Mucosa of rectum (tissue), 2 donors: Measurements from ENCODE around the gene EMC9.

Experiments
- H3K27ac ChIP-seq, 2 donors: one replicate each; pipeline ENCODE4 v1.7.0; 2013; ENCODE audit warnings: inconsistent platforms in 2 of 2, low read depth in 2 of 2, low read length in 2 of 2
- H3K27me3 ChIP-seq, 2 donors: one replicate each; pipeline ENCODE4 v1.7.0; 2013; ENCODE audit warnings: low read length in 2 of 2; ENCODE audit not compliant: control insufficient read depth in 2 of 2, insufficient read depth in 2 of 2
- H3K36me3 ChIP-seq, 2 donors: one replicate each; pipeline ENCODE4 v1.7.0; 2013; ENCODE audit warnings: low read length in 2 of 2; ENCODE audit not compliant: control insufficient read depth in 2 of 2, insufficient read depth in 2 of 2
- H3K4me1 ChIP-seq, 2 donors: one replicate each; pipeline ENCODE4 v1.7.0; 2013; ENCODE audit warnings: low read length in 2 of 2, mild to moderate bottlenecking in 1 of 2; ENCODE audit not compliant: control insufficient read depth in 2 of 2, insufficient read depth in 2 of 2
- H3K4me3 ChIP-seq, 2 donors: one replicate each; pipeline ENCODE4 v1.7.0; 2013; ENCODE audit warnings: low read length in 2 of 2
- H3K9ac ChIP-seq, 2 donors: one replicate each; pipeline ENCODE4 v1.7.0; 2013; ENCODE audit warnings: low read length in 2 of 2, low read depth in 1 of 2, mild to moderate bottlenecking in 1 of 2
- H3K9me3 ChIP-seq, 2 donors: one replicate each; pipeline ENCODE4 v1.7.0; 2013; ENCODE audit warnings: low read length in 2 of 2; ENCODE audit not compliant: control insufficient read depth in 2 of 2
- donor health status: healthy.
- donor health status: Normal muscosa, but diverticular disease.

The EMC9 gene

DNA sequence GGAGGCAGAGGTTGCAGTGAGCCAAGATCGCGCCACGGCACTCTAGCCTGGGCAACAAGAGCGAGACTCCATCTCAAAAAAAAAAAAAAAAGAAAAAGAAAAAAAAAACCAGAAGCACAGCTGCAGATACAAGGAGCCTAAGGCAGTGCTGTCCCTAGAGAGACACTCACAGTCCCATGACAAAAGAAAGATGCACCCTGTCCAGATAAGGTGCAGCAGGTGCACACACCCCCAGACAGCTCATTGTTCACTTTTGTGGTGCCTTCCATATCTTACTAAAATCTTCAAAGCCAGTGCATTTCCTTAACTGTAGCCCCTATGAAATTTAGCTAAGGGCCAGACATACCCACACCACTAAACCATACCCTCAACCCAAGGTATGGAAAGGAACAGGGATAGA is 19.0 kb downstream of the EMC9 start:
- H3K27ac ChIP-seq, result no peak overlapping the region

GRCh38 chr14:24121210-24121609 is 20.2 kb downstream of the EMC9 start:
- H3K9me3 ChIP-seq, result no peaks in the 10 kb centered on the region
- no peak overlapping the region for H3K4me3 ChIP-seq
- peaks cover 66 to 67% of the 10 kb centered on the region in 2 donors for H3K36me3 ChIP-seq
- no peak overlapping the region for H3K27ac ChIP-seq
- no peak overlapping the region for H3K9ac ChIP-seq
- peaks cover 4 to 5% of the 10 kb centered on the region in 2 donors for H3K4me1 ChIP-seq
- H3K27me3 ChIP-seq, result no peaks in the 10 kb centered on the region

More for the DNA sequence above, 19.0 kb downstream of the EMC9 start:
- no peaks in the 10 kb centered on the region for H3K27me3 ChIP-seq
- no peak overlapping the region for H3K4me3 ChIP-seq
- no peaks in the 10 kb centered on the region for H3K4me1 ChIP-seq
- H3K9me3 ChIP-seq, result no peaks in the 10 kb centered on the region
- H3K9ac ChIP-seq, result no peak overlapping the region
- H3K36me3 ChIP-seq, result peaks cover 57 to 67% of the 10 kb centered on the region in 2 donors

DNA sequence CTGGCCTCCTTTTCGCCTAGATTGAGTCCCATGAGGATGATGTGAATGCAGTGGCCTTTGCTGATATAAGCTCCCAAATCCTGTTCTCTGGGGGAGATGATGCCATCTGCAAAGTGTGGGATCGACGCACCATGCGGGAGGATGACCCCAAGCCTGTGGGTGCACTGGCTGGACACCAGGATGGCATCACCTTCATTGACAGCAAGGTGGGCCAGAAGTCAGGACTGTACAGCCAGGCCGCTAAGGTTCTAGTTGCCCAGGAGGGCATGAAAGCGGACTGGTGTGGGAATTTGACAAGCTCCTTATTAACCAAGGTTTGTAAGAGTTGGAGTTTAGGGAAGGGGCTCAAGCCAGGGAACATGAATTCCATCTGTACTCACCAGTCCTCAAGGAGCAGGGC is 21.7 kb downstream of the EMC9 start:
- no peak overlapping the region for H3K9ac ChIP-seq
- H3K4me3 ChIP-seq, result no peak overlapping the region
- H3K4me1 ChIP-seq, result peaks cover 10 to 13% of the 10 kb centered on the region in 2 donors
- no peak overlapping the region for H3K27ac ChIP-seq
- H3K27me3 ChIP-seq, result no peaks in the 10 kb centered on the region
- H3K9me3 ChIP-seq, result no peaks in the 10 kb centered on the region
- peaks cover 65 to 66% of the 10 kb centered on the region in 2 donors for H3K36me3 ChIP-seq

GRCh38 chr14:24117179-24117578 is 24.2 kb downstream of the EMC9 start:
- Histone ChIP-seq H3K4me3 (no peak overlapping the region), H3K27me3 (no peaks in the 10 kb centered on the region), H3K4me1 (peaks cover 15 to 18% of the 10 kb centered on the region in 2 donors), H3K36me3 (peaks cover 43 to 50% of the 10 kb centered on the region in 2 donors), H3K9me3 (no peaks in the 10 kb centered on the region), H3K9ac (no peak overlapping the region), H3K27ac (no peak overlapping the region)

DNA sequence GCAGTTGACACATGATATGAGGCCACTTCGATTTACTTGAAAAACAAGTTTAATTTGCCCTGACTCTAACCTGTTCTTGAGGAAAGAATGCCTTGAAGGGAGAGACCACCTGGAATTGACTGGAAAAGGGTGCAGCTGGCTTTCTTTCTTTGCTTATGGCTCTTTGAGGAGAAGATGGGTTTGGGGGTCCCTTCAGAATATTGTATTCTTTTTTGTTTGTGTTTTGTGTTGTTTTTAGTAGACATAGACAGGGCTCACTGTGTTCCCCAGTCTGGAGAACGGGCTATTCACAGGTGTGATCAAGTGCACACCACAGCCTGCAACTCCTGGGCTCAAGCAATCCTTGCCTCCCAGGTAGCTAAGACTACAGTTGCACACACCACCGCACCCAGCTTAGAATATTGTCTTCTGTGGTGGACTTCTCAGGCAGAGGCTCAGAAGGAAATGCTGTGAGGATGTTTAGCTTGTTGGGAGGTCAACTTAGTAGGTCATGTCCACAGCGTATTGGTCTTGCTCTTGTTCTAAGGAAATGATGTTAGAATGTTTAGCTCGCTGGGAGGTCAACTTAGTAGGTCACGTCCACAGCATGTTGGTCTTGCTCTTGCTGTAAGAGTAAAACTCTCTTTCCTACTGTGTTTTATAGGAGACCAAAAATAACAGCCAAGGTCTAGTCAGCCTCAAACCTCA is 25.1 kb downstream of the EMC9 start:
- H3K36me3 ChIP-seq, result peaks cover 35 to 41% of the 10 kb centered on the region in 2 donors
- H3K4me1 ChIP-seq, result peaks cover 15 to 18% of the 10 kb centered on the region in 2 donors
- H3K27me3 ChIP-seq, result no peaks in the 10 kb centered on the region
- H3K4me3 ChIP-seq, result peak overlapping the region; percentile 78 to 95
- H3K9ac ChIP-seq, result peak overlapping the region; percentile 84 to 93
- H3K27ac ChIP-seq, result no peak overlapping the region
- H3K9me3 ChIP-seq, result no peaks in the 10 kb centered on the region

DNA sequence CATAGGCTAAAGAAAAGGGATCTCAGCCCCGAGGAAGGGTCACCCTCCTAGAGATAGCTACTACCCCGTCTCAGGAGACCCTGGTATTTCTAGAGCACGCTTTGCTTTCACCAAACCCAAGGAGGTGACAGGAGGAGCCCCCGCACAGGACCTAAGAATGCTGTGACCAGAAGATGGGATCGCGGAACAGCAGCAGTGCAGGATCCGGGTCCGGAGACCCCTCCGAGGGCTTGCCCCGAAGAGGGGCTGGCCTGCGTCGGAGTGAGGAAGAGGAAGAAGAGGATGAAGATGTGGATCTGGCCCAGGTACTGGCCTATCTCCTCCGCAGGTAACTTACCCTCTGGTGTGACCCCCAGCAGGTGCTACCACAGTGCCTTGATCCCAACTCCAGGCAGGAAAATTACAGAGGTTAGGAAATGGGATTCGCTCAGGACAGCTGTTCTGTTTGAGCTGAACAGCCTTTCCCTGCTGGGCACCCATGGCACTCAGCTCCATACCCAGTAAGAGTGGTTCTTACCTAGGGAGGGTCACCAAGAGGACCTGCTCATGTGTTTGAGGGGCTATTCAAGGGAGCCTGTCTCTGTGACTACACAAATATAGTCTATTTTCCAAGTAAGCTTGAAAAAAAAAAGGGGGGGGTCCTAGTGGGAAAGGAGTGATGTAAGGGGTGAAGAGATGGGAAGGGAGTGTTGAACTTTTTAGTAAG is 25.8 kb downstream of the EMC9 start:
- H3K36me3 ChIP-seq, result peaks cover 28 to 35% of the 10 kb centered on the region in 2 donors
- peak overlapping the region; percentile 78 to 95 for H3K4me3 ChIP-seq
- H3K9me3 ChIP-seq, result no peaks in the 10 kb centered on the region
- no peaks in the 10 kb centered on the region for H3K27me3 ChIP-seq
- peaks cover 18 to 20% of the 10 kb centered on the region in 2 donors for H3K4me1 ChIP-seq
- H3K9ac ChIP-seq, result peak overlapping the region; percentile 84 to 93
- H3K27ac ChIP-seq, result peak overlapping the region; percentile 99 to 100

DNA sequence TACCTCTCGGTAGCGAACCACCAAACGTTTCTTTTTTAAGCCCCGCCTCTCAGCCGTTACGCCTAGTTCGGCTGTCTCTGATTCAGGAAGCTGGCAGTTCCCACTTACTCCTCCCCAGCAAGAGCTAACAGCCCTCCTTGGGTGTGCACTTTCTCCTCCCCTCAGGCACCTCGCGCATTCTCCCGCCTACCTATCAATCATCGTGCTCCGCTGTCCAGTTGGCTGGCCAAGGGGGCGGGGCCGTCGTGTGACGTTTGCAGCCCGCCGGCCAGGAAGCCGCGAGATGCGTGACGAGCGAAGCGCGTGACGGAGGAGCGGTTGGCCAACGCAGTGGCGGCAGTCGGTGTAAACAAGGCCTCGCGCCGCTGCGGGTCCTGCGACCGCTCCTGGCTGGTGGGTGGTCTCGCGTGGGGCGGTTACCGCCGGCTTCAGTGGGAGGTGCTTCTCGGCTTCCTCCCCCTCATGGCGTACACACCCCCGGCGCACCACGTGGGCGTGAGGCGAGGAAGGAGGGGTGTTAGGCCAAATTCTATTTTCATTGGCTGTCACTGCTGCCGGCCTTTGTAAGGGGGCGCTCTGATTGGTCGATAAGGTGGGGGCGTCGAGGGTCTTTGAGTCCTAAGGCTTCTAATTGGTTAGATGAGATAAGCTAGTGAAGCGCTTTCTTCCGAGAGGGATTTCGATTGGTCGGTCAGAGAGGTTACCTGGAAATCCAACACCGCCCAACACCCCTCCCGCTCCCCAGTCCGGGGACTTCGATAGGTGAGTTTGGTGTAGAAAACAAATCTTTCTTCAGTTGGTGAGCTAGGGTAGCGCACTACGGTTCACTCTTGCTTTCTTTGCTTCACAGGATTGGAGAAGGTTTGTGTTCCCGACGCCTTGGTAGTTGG is 26.6 kb downstream of the EMC9 start, which contains the start of the genes DCAF11 and NRL:
DCAF11 (plus strand) TSS at position 246 of the 890 bp plus-strand sequence. CDS start 818 bp downstream, outside the sequence.
NRL (minus strand) TSS at position 418 of the 890 bp plus-strand sequence. CDS start 32,101 bp downstream, outside the sequence.
- Histone ChIP-seq H3K36me3 (peaks cover 24 to 31% of the 10 kb centered on the region in 2 donors), H3K9ac (peak within 1 kb of the TSS; percentile 93 to 97), H3K4me1 (peaks cover 18 to 26% of the 10 kb centered on the region in 2 donors), H3K27me3 (no peaks in the 10 kb centered on the region), H3K4me3 (peak within 1 kb of the TSS; percentile 78 to 95), H3K27ac (peak within 1 kb of the TSS; percentile 99 to 100), H3K9me3 (no peaks in the 10 kb centered on the region)

GRCh38 chr14:24113801-24114531 is 27.4 kb downstream of the EMC9 start:
- Histone ChIP-seq H3K4me3 (peak overlapping the region; percentile 78 to 95), H3K9me3 (no peaks in the 10 kb centered on the region), H3K4me1 (peaks cover 18 to 30% of the 10 kb centered on the region in 2 donors), H3K27me3 (no peaks in the 10 kb centered on the region), H3K36me3 (peaks cover 16 to 23% of the 10 kb centered on the region in 2 donors), H3K27ac (peak overlapping the region; percentile 99 to 100), H3K9ac (peak overlapping the region; percentile 93 to 97)

- H3K9ac ChIP-seq, result peak overlapping the region; percentile 93 to 97
- H3K4me3 ChIP-seq, result peak overlapping the region; percentile 78 to 95
- H3K4me1 ChIP-seq, result peaks cover 18 to 32% of the 10 kb centered on the region in 2 donors
- H3K36me3 ChIP-seq, result peaks cover 10 to 17% of the 10 kb centered on the region in 2 donors
- peak overlapping the region; percentile 99 to 100 for H3K27ac ChIP-seq
- H3K27me3 ChIP-seq, result no peaks in the 10 kb centered on the region
- H3K9me3 ChIP-seq, result no peaks in the 10 kb centered on the region
Observed at GRCh38 chr14:24113379-24113800, 28.0 kb downstream of the EMC9 start.
